ENCODE data around the gene SUCLA2. TPM values are rescaled to one million over a fixed set of nuclear protein-coding genes. Genes with fewer than 3 reads are reported as not detected.

The SUCLA2 gene
- total and polyA plus RNA-seq, 3 donors from 2014 or later = 32.7 to 50.0 (median 41.5) TPM

DNA sequence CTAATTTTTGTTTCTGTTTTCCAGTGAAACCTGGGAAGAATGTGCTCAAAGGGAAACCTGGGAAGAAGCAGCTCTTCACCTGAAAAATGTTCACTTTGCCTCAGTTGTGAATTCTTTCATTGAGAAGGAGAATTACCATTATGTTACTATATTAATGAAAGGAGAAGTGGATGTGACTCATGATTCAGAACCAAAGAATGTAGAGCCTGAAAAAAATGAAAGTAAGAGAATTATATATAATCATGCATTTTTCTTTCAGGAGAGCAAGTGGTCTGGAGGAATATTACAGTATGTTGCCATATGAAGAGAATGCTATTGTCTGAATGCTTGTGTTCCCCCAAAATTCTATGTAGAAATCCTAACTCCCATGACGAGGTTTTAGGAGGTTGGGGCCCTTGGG, 39.8 kb upstream of the SUCLA2 start:
- 83 to 95% methylated on average over 1 of the region's 1 CpG for WGBS, 2 donors
- DNase-seq = no peak
- Histone ChIP-seq H3K27ac (no peak overlapping the region), H3K4me1 (no peaks in the 10 kb centered on the region), H3K4me3 (no peak overlapping the region), H3K36me3 (ENCODE audit: low read depth, missing control alignments) (no peaks in the 10 kb centered on the region), H3K9me3 (no peaks in the 10 kb centered on the region), H3K27me3 (no peaks in the 10 kb centered on the region)
- intact Hi-C loops (cut with DNase I; ENCODE audit: low total_unique reads) = no loop called here
- TF ChIP-seq POLR2A (IDR thresholded peaks at IDR 0.05) = no peak
- TF ChIP-seq, protein P1, sequence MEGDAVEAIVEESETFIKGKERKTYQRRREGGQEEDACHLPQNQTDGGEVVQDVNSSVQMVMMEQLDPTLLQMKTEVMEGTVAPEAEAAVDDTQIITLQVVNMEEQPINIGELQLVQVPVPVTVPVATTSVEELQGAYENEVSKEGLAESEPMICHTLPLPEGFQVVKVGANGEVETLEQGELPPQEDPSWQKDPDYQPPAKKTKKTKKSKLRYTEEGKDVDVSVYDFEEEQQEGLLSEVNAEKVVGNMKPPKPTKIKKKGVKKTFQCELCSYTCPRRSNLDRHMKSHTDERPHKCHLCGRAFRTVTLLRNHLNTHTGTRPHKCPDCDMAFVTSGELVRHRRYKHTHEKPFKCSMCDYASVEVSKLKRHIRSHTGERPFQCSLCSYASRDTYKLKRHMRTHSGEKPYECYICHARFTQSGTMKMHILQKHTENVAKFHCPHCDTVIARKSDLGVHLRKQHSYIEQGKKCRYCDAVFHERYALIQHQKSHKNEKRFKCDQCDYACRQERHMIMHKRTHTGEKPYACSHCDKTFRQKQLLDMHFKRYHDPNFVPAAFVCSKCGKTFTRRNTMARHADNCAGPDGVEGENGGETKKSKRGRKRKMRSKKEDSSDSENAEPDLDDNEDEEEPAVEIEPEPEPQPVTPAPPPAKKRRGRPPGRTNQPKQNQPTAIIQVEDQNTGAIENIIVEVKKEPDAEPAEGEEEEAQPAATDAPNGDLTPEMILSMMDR (IDR thresholded peaks at IDR 0.05) = no peak

DNA sequence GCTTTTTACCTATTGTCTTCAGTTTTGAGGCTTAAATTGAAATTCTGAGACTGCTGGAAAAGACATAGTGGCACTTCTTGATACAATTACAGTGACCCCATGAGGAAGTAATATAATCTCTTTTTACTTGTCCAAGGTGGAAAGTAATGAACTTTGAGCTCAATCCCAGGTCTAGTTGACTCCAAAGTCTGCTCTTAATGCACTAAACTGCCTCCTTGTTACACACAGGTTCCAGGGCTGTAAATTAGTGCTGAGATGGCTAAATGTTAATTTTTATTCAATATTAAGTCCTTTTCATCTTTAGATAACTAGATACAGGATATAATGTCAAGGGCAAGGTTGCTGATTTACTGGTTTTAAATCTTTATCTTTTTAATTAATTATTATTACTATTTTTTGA, 39.0 kb upstream of the SUCLA2 start:
- H3K4me1 ChIP-seq = no peaks in the 10 kb centered on the region
- DNase-seq = no peak
- intact Hi-C loops (cut with DNase I; ENCODE audit: low total_unique reads) = no loop called here
- no peak overlapping the region for H3K4me3 ChIP-seq
- H3K27me3 ChIP-seq = no peaks in the 10 kb centered on the region
- no peak for TF ChIP-seq POLR2A (IDR thresholded peaks at IDR 0.05)
- TF ChIP-seq, protein P1 (IDR thresholded peaks at IDR 0.05) = no peak
- no peaks in the 10 kb centered on the region for H3K9me3 ChIP-seq
- H3K27ac ChIP-seq = no peak overlapping the region
- no peaks in the 10 kb centered on the region for H3K36me3 ChIP-seq (ENCODE audit: low read depth, missing control alignments)

DNA sequence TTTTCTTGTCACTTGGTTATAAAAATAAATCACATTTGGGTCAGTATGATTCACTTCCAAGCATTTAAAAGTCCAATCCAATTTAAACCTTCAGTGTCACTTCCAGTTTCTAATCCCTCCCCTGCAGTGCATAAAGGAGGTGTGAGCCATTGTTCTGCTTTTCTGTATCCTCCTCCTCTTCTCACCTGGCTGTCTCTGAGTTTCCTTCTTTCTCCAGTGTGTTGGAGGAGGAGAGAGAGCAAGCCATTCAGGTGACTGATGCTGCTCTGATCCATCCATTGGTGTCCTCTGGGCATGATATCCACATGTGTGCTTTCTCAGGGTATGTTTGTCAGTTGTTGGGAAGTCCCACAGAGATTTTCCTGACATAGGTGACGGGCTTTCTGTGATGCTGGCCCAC, 37.7 kb upstream of the SUCLA2 start:
- Histone ChIP-seq H3K9me3 (no peaks in the 10 kb centered on the region), H3K4me3 (no peak overlapping the region), H3K4me1 (no peaks in the 10 kb centered on the region), H3K27me3 (no peaks in the 10 kb centered on the region), H3K36me3 (ENCODE audit: low read depth, missing control alignments) (no peaks in the 10 kb centered on the region), H3K27ac (no peak overlapping the region)
- intact Hi-C loops (cut with DNase I; ENCODE audit: low total_unique reads) = no loop called here
- DNase-seq = no peak
- WGBS, 2 donors = 71 to 75% methylated on average over 1 of the region's 1 CpG
- TF ChIP-seq POLR2A (IDR thresholded peaks at IDR 0.05) = no peak
- TF ChIP-seq, protein P1 (IDR thresholded peaks at IDR 0.05) = no peak

DNA sequence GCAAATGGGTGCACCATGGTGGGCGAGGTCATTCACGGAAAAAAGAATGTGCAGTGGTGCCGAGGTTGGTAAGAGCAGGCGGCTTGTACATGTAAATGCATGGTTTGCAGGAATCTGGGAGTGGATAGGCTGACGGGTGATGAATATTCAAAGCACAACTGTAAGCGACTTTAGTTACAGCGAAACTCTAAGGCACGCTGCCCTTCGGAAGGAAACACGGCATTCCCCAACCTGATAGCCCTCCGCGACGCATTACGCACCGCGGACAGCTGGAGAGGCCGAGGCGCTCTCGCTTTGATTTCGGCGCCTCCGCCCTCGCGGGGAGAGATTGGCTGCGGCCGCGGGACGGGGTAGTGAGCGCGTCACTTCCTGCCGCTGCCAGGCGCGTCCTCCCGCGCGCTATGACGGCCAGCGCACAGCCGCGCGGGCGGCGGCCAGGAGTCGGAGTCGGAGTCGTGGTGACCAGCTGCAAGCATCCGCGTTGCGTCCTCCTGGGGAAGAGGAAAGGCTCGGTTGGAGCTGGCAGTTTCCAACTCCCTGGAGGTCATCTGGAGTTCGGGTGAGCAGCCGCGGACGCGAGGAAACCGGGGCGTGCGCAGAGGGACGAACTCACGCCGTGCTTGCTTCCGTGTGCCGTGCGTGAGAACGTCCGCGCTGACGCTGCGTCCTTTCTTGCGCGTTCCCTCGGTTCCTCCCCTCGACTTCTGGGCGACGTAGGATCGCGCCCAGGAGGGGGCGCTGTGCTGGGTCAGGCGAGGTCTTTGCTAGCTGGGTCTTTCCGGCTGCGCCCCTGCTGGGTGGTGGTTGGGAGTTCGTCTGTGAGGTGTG, 36.5 kb upstream of the SUCLA2 start, which contains the start of gene NUDT15:
TSS of gene NUDT15 (plus strand) at position 381 of the 828 bp plus-strand sequence. CDS start at position 402, 21 bp downstream.
- TF ChIP-seq, protein P1 (IDR thresholded peaks at IDR 0.05) = peak; percentile 92 to 98 (median 97)
- no peak for TF ChIP-seq POLR2A (IDR thresholded peaks at IDR 0.05)
- intact Hi-C loops (cut with DNase I; ENCODE audit: low total_unique reads) = no loop called here
- H3K36me3 ChIP-seq (ENCODE audit: low read depth, missing control alignments) = no peaks in the 10 kb centered on the region
- peak within 1 kb of the TSS; percentile 98 for H3K27ac ChIP-seq
- peak; percentile 96 for DNase-seq
- no peaks in the 10 kb centered on the region for H3K9me3 ChIP-seq
- no peaks in the 10 kb centered on the region for H3K4me1 ChIP-seq
- no peaks in the 10 kb centered on the region for H3K27me3 ChIP-seq
- peak within 1 kb of the TSS; percentile 81 to 86 for H3K4me3 ChIP-seq
- WGBS, 2 donors = 0 to 1% methylated on average over 26 to 75 of the region's 82 CpGs

DNA sequence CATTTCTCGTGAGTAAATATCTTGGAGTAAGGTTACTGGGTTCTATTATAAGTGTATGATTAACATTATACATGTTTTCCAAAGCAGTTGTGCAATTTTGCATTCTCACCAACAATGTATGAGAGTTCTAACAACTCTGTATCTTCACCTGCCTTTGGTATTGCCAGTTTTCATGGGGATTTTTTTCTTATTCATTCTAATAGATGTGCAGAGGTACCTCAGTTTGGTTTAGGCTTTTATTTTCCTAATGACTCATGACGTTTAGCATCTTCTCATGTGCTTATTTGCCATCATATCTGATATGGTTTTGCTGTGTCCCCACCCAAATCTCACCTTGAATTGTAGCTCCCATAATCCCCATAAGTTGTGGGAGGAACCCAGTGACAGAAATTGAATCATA, 28.8 kb upstream of the SUCLA2 start:
- TF ChIP-seq, protein P1 (IDR thresholded peaks at IDR 0.05) = no peak
- WGBS, 2 donors = 88 to 91% methylated on average over 2 of the region's 2 CpGs
- intact Hi-C loops (cut with DNase I; ENCODE audit: low total_unique reads) = no loop called here

More for the DNA sequence above, 28.8 kb upstream of the SUCLA2 start:
- no peaks in the 10 kb centered on the region for H3K9me3 ChIP-seq
- no peaks in the 10 kb centered on the region for H3K4me1 ChIP-seq
- no peaks in the 10 kb centered on the region for H3K36me3 ChIP-seq (ENCODE audit: low read depth, missing control alignments)
- no peak overlapping the region for H3K27ac ChIP-seq
- DNase-seq = no peak
- no peak overlapping the region for H3K4me3 ChIP-seq
- H3K27me3 ChIP-seq = no peaks in the 10 kb centered on the region

All from testis (tissue), 3 donors.